ENCODE data around the gene TRPM3.

Gene TRPM3

DNA sequence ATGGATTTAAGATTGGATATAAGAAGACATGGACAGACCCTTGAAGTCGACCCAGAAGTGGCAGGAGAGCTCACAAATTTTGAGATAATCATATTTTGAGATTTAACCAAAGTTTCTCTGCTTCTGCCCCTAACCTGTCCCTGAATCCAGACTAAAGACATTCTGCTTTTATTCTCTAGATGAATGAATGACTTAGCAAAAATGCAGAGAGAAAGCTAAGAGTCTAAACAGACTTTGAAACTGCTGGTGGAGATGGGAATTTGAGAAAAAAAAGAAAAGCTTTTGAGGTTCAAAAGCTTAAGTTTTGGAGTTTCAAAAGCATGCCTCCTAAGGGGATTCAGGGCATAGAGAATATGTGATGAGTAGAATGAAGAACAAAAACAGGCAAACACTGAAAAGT, 621.8 kb downstream of the TRPM3 start:
- H3K27me3 Mint-ChIP-seq (ENCODE audit: low read depth, poor library complexity), result peaks cover 10% of the 10 kb centered on the region
- H3K4me3 Mint-ChIP-seq, result no peak overlapping the region
- H3K4me1 Mint-ChIP-seq, result peaks cover 11% of the 10 kb centered on the region
- no peak for DNase-seq
- H3K36me3 Mint-ChIP-seq (ENCODE audit: low read depth), result no peaks in the 10 kb centered on the region
- TF ChIP-seq, protein P1, sequence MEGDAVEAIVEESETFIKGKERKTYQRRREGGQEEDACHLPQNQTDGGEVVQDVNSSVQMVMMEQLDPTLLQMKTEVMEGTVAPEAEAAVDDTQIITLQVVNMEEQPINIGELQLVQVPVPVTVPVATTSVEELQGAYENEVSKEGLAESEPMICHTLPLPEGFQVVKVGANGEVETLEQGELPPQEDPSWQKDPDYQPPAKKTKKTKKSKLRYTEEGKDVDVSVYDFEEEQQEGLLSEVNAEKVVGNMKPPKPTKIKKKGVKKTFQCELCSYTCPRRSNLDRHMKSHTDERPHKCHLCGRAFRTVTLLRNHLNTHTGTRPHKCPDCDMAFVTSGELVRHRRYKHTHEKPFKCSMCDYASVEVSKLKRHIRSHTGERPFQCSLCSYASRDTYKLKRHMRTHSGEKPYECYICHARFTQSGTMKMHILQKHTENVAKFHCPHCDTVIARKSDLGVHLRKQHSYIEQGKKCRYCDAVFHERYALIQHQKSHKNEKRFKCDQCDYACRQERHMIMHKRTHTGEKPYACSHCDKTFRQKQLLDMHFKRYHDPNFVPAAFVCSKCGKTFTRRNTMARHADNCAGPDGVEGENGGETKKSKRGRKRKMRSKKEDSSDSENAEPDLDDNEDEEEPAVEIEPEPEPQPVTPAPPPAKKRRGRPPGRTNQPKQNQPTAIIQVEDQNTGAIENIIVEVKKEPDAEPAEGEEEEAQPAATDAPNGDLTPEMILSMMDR (IDR thresholded peaks at IDR 0.05), result no peak
- H3K27ac Mint-ChIP-seq, result no peak overlapping the region
- H3K9me3 Mint-ChIP-seq, result no peaks in the 10 kb centered on the region

DNA sequence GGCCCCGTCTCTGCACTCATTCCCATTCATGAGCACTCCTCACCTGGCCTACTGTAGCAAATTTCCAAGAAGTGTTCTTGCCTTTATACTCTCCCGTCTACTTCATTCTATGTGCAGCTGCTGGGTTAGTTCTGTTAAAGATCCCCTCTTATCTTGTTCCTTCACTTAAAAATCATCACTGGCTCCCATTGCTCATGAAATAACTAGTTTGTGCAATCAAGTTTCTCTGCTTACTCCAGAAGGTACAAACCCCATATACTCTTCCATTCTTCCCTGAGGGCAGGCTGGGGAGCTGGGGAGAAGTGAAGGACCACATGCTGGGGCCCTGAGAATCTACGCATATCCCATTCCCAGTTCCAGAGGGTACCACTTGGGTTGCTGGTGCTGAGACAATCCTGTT, 622.6 kb downstream of the TRPM3 start:
- Mint-ChIP-seq H3K27me3 (ENCODE audit: low read depth, poor library complexity) (peaks cover 10% of the 10 kb centered on the region), H3K9me3 (no peaks in the 10 kb centered on the region), H3K27ac (no peak overlapping the region), H3K36me3 (ENCODE audit: low read depth) (no peaks in the 10 kb centered on the region), H3K4me1 (peaks cover 19% of the 10 kb centered on the region), H3K4me3 (no peak overlapping the region)
- TF ChIP-seq, protein P1 (IDR thresholded peaks at IDR 0.05), result no peak
- DNase-seq, result no peak

DNA sequence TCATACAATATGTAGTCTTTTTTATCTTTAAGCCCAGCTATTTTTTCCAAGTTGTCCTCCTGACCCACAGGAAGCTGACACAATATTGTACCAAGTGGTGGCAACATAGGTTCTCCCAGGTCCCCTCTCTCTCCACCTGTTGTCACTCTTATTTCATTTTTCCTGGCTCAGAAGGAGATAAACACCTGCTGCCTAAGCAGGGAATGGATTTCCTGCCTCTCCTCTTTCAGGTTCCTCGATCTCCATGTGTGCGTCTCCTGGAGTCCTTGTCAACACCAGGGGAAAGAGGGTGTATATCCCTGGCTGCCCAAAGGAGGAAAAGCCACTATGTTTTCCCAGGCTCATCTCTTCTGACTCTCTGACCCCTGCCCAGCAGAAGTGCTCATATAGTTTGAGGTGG, 625.2 kb downstream of the TRPM3 start:
- Mint-ChIP-seq H3K36me3 (ENCODE audit: low read depth) (no peaks in the 10 kb centered on the region), H3K27me3 (ENCODE audit: low read depth, poor library complexity) (peaks cover 10% of the 10 kb centered on the region), H3K4me1 (peaks cover 33% of the 10 kb centered on the region), H3K27ac (no peak overlapping the region), H3K9me3 (no peaks in the 10 kb centered on the region), H3K4me3 (no peak overlapping the region)
- TF ChIP-seq, protein P1 (IDR thresholded peaks at IDR 0.05), result no peak
- no peak for DNase-seq

DNA sequence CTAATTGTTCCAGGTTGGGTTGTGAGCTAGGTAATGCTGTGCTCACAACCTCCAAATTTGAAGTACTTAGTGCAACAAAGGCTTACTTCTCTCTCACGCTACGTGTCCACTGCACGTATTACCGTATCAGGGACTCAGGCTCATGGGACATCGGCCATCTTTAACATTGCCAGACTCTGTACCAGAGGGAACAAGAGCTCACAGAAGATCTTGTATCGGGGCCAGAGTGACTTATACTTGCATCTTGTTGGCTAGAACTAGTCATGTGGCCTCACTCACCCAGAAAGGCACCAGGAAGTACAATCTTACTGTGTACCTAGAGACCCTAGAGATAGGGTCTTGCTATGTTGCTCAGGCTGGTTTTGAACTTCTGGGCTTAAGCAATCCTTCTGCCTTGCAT, 625.9 kb downstream of the TRPM3 start:
- Mint-ChIP-seq H3K4me1 (peaks cover 31% of the 10 kb centered on the region), H3K27ac (no peak overlapping the region), H3K27me3 (ENCODE audit: low read depth, poor library complexity) (peaks cover 10% of the 10 kb centered on the region), H3K36me3 (ENCODE audit: low read depth) (no peaks in the 10 kb centered on the region), H3K4me3 (no peak overlapping the region), H3K9me3 (no peaks in the 10 kb centered on the region)
- no peak for DNase-seq
- TF ChIP-seq, protein P1 (IDR thresholded peaks at IDR 0.05), result no peak

DNA sequence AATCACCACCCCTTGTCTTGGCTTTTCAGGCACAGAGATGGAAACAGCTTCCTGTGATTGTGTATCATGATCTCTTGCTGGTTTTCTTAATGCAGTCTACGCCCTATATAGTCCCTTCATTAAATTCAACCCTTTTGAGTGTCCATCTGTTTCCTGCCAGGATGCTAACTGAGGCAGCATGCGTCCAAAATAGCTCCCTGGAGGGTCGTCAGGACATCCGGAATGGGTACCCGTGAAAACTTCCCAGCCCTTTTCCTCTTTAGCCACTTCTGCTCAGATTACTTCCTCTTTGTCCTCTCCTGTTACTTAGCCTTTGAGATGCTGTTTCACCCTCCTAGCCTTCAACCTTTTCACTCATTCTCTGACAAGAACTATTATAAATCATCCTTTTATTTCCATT, 627.2 kb downstream of the TRPM3 start:
- no peak overlapping the region for H3K4me3 Mint-ChIP-seq

DNA sequence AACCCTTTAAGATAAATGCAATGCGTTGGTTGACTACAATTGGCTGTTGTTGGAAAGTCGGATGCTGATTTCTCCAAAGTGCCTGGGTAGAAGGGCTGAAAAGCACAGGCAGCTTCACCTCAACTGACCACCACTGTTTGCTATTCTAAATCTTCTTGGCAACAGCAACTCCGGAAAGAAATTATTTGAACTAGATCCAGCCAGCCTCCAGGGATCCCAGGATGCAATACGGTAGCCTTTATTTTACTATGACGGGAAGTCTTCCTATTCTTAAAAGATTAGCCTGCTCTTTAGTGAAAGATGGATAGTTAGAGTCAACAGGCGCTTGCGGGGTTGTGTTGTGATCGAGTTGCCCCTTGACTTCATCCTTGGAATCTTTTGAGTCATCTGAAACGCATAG, 628.4 kb downstream of the TRPM3 start:
- Mint-ChIP-seq H3K27me3 (ENCODE audit: low read depth, poor library complexity) (peaks cover 8% of the 10 kb centered on the region), H3K9me3 (no peaks in the 10 kb centered on the region), H3K27ac (no peak overlapping the region), H3K4me3 (no peak overlapping the region), H3K36me3 (ENCODE audit: low read depth) (no peaks in the 10 kb centered on the region), H3K4me1 (peaks cover 31% of the 10 kb centered on the region)
- TF ChIP-seq, protein P1 (IDR thresholded peaks at IDR 0.05), result no peak
- no peak for DNase-seq

More for the DNA sequence above, 627.2 kb downstream of the TRPM3 start:
- Mint-ChIP-seq H3K27me3 (ENCODE audit: low read depth, poor library complexity) (peaks cover 10% of the 10 kb centered on the region), H3K36me3 (ENCODE audit: low read depth) (no peaks in the 10 kb centered on the region), H3K4me1 (peaks cover 31% of the 10 kb centered on the region), H3K9me3 (no peaks in the 10 kb centered on the region), H3K27ac (no peak overlapping the region)
- TF ChIP-seq, protein P1 (IDR thresholded peaks at IDR 0.05), result no peak
- DNase-seq, result no peak

Measured in nephron progenitor cell (in vitro differentiated cells).